Mammary epithelial cell (primary cell): ENCODE results near the gene PARD3.

Experiments used
- CTCF ChIP-seq, 2 donors: IDR thresholded peaks in 1 of 2; conservative IDR thresholded peaks in 1 of 2; 2 replicates each; pipeline ENCODE4 v1.5.1; 2011 to 2012; ENCODE audit warnings: inconsistent platforms in 2 of 2, low read length in 2 of 2, mild to moderate bottlenecking in 2 of 2, control low read depth in 1 of 2, low read depth in 1 of 2; ENCODE audit not compliant: insufficient read depth in 1 of 2; ENCODE audit errors: extremely low read depth in 1 of 2
- EZH2 ChIP-seq: IDR thresholded peaks from 2 replicates; pipeline ENCODE4 v1.6.1; 2012; ENCODE audit warnings: low read length, inconsistent platforms, borderline replicate concordance

GRCh38 chr10:34348917-34349485 lies 466.1 kb downstream of the PARD3 start:
- TF ChIP-seq CTCF (conservative IDR thresholded peaks at IDR 0.05 in 1 of 2, IDR thresholded peaks at IDR 0.05 in 1 of 2; ENCODE audit: extremely low read depth in 1 of 2, insufficient read depth in 1 of 2, low read depth in 1 of 2, low read length in 2 of 2) (no peak), EZH2 (no peak)
